HG03439 (cell line): Measurements from ENCODE around the gene PPP1R14B.

Experiments
- ATAC-seq: cut with Tn5 transposase; IDR thresholded peaks from one replicate; pipeline ENCODE4 v1.9.1; 2021; ENCODE audit warnings: mild to moderate bottlenecking, moderate library complexity; ENCODE audit not compliant: unreplicated experiment

Gene PPP1R14B

GRCh38 chr11:64283092-64283491, 36.3 kb upstream of the PPP1R14B start:
- no peak for ATAC-seq

GRCh38 chr11:64281957-64282770, 35.4 kb upstream of the PPP1R14B start:
- no peak for ATAC-seq

DNA sequence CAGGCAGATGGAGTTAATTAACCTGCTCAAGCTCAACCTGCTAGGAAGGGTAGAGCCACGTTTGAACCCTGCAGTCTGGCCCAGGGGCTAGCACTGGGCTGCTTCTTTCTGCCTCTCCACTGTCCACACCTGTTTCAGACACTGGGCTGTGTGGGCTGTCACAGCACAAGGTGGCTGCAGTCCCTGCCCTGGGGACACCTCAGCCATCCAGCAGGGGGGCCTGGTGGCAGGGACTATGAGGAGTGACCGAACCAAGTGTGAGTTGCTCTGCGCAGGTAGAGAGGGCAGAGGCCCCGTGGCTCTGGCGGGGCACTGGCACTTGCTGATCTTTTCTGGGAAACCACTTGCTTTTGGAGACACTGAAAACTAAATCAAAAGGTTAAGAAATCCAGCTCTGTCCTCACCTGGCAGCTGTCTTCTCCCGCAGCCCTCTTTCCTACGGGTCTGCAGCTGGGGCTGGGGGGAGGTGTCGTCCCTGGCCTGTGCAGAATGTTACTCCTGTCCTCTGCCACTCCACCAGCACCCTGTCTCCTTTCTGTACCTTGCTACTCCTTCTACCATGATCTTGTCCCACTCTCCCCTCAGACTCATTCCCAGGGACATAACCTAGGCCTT, 31.9 kb upstream of the PPP1R14B start:
- no peak for ATAC-seq

GRCh38 chr11:64276653-64277431, 30.1 kb upstream of the PPP1R14B start:
- no peak for ATAC-seq

GRCh38 chr11:64275841-64276240, 29.1 kb upstream of the PPP1R14B start:
- ATAC-seq, result no peak

GRCh38 chr11:64275031-64275800, 28.5 kb upstream of the PPP1R14B start:
- no peak for ATAC-seq

GRCh38 chr11:64269540-64270220, 22.9 kb upstream of the PPP1R14B start:
- ATAC-seq, result peak; percentile 62

DNA sequence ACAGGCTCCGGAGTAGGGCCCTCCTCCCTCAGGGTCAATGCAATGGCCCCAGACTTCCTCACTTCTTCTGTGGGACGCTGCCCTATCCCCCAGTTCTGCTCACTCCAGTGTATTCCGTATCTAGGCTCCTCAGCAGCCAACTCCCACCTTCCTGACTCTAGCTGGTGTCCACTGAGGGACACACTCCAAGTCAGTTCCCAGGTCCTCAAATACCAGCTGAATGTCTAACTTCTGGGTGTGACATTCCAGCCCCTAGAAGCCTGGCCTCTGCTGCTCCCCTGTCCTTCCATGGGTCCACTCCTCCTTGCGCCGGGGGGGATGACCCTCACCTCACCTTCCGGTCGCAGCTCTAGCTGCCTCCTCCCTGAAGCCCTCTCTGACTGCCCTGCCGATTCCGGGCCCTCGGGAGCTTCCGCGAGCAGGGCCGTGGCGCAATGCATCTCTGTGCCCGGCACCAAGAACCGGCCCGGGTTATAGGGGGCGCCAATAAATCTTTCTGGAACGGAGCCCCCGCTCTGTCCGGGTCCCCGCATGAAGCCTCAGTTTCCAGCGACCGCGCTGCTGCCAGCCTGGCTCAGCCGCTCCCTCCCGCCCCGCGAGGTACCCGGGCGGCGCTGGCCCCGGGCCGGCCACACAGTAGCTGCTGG, 22.3 kb upstream of the PPP1R14B start:
- ATAC-seq, result peak; percentile 13

GRCh38 chr11:64268025-64268892, 21.5 kb upstream of the PPP1R14B start:
- no peak for ATAC-seq

- ATAC-seq, result no peak
Observed at GRCh38 chr11:64267207-64267945, 20.6 kb upstream of the PPP1R14B start.

GRCh38 chr11:64266339-64266738, 19.6 kb upstream of the PPP1R14B start:
- ATAC-seq, result no peak

DNA sequence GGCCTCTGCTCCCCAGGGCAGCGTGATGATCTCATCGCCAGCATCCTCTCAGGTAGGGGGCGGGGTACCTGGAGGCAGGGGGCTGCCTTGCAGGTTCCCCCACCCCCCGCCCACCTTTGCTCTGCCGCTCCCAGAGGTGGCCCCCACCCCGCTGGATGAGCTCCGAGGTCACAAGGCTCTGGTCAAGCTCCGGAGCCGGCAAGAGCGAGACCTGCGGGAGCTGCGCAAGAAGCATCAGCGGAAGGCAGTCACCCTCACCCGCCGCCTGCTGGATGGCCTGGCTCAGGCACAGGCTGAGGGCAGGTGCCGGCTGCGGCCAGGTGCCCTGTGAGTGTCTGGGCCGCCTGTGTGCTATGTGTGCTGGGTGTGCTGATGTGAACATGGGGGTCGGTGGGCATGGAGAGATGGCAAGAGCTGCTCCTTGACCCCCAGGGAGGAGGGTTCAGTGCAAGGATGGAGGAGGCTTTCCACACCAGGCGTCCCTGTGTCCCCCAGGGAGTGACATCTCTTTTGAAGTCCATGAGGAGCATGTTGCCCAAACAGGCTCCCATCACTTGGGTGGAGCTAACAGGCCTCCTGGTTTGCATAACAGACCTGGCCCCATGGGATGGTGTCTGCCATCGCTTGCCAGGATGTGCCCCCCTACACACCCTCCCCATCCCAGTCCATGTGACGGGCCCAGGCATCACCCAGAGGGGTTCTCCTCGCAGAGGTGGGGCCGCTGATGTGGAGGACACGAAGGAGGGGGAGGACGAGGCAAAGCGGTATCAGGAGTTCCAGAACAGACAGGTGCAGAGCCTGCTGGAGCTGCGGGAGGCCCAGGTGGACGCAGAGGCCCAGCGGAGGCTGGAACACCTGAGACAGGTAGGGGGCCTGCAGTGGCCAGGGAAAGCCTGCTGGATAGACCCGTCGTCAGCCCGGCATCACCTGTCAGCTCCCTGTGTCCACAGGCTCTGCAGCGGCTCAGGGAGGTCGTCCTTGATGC, 18.7 kb upstream of the PPP1R14B start:
- no peak for ATAC-seq

GRCh38 chr11:64264371-64264852, 17.7 kb upstream of the PPP1R14B start:
- no peak for ATAC-seq

GRCh38 chr11:64263947-64264317, 17.2 kb upstream of the PPP1R14B start:
- ATAC-seq, result no peak

DNA sequence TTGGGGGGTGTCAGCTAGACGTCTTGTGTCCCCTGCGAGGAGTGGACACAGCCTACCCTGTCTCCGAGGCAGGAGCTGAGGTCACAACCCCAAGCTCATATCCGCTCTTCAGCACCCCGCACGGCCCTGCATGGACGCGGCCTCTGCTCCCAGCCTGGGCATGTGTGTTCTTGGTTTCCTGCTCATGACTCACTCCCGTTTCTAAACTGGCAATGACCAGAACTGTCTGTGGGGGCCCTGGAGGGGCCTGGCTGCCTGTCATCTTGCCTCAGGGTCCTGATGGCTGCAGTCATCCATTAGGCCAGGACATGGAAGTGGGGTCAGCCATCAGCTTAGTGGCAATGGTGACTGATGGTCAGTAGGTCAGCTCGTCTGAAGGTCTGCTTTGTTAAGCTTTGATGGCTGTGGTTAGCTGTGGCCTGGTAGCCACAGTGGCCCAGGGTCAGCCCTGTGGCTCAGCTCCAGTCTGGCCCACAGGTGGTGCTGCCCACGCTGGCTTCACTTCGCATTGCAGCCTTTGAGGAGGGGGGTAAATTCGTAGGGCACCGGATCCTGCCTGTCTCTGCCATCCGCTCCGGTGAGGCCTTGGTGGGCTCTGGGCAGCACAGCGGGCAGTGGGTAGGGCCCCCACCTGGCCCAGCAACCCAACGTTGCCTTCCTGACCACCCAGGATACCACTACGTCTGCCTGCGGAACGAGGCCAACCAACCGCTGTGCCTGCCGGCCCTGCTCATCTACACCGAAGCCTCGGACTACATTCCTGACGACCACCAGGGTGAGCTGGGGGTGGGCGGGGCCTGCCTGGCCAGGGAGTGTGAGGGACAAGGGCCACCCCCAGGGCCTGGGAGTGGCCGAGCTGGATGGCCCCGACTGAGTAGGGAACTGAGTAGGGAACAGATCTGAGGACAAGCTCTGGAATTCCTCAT, 16.5 kb upstream of the PPP1R14B start:
- no peak for ATAC-seq
